ENCODE results near the gene RIN3. TPM values are rescaled to one million over a fixed set of nuclear protein-coding genes. Genes with fewer than 3 reads are reported as not detected.

The RIN3 gene
- polyA plus RNA-seq, 1 experiment = 8.2 TPM

DNA sequence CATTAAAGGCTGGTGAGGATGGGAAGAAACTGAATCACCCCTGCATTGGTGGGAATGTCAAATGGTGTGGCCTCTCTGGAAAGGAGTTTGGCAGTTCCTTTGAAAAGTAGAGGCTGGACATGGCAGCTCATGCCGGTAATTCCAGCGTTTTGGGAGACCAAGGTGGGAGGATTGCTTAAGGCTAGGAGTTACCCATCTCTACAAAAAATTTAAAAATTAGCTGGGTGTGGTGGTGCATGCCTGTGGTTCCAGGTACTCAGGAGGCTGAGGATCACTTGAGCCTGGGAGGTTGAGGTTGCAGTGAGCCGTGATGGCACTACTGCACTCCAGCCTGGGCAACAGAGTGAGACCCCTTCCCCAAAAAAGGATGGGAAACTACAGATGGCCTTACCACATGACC, 93.7 kb downstream of the RIN3 start:
- Histone ChIP-seq H3K27me3 (ENCODE audit: control insufficient read depth, insufficient read depth, low read length) (no peaks in the 10 kb centered on the region), H3K4me3 (ENCODE audit: low read depth, low read length) (no peak overlapping the region), H3K36me3 (ENCODE audit: control insufficient read depth, insufficient read depth, low read length) (no peaks in the 10 kb centered on the region)
- POLR2A ChIA-PET = no interaction called here
- TF ChIP-seq, protein P1, sequence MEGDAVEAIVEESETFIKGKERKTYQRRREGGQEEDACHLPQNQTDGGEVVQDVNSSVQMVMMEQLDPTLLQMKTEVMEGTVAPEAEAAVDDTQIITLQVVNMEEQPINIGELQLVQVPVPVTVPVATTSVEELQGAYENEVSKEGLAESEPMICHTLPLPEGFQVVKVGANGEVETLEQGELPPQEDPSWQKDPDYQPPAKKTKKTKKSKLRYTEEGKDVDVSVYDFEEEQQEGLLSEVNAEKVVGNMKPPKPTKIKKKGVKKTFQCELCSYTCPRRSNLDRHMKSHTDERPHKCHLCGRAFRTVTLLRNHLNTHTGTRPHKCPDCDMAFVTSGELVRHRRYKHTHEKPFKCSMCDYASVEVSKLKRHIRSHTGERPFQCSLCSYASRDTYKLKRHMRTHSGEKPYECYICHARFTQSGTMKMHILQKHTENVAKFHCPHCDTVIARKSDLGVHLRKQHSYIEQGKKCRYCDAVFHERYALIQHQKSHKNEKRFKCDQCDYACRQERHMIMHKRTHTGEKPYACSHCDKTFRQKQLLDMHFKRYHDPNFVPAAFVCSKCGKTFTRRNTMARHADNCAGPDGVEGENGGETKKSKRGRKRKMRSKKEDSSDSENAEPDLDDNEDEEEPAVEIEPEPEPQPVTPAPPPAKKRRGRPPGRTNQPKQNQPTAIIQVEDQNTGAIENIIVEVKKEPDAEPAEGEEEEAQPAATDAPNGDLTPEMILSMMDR (IDR thresholded peaks at IDR 0.05; ENCODE audit: insufficient read depth, low read depth, low read length) = no peak
- no peak for DNase-seq (ENCODE audit: low read depth)
- CTCF ChIA-PET = interaction anchor here (1.0 kb wide), 1 partner anchor 16 kb away, joined by 4 read pairs; no protein-coding TSS in a partner anchor

- H3K36me3 ChIP-seq (ENCODE audit: control insufficient read depth, insufficient read depth, low read length) = no peaks in the 10 kb centered on the region
- TF ChIP-seq, protein P1 (IDR thresholded peaks at IDR 0.05; ENCODE audit: insufficient read depth, low read depth, low read length) = no peak
- ChIA-PET CTCF (interaction anchor here (1.0 kb wide), 1 partner anchor 16 kb away, joined by 4 read pairs; no protein-coding TSS in a partner anchor), POLR2A (no interaction called here)
- no peak overlapping the region for H3K4me3 ChIP-seq (ENCODE audit: low read depth, low read length)
- no peak for DNase-seq (ENCODE audit: low read depth)
- no peaks in the 10 kb centered on the region for H3K27me3 ChIP-seq (ENCODE audit: control insufficient read depth, insufficient read depth, low read length)
Measured at GRCh38 chr14:92607702-92608429, 94.3 kb downstream of the RIN3 start.

DNA sequence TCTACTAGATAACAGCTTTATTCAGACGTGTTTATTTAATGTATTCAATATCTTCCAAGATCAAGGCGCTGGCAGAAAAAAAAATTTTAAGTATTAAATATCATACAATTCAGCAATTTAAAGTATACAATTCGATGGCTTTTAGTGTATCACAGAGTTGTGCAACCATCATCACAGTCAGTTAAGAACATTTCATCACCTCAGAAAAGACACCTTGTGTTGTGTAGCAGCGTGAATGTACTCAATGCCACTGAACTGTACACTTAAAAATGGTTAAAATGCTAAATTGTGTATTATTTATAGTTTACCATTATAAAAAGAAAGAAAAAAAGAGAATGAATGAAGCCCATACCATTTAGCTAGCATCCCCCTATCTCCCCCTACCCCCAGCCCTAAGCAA, 96.4 kb downstream of the RIN3 start:
- no peak overlapping the region for H3K4me3 ChIP-seq (ENCODE audit: low read depth, low read length)
- DNase-seq (ENCODE audit: low read depth) = no peak
- CTCF ChIA-PET = interaction anchor here (1.4 to 1.7 kb wide), 2 partner anchors 21 to 71 kb away, joined by 3 to 5 read pairs; no protein-coding TSS in a partner anchor
- no peaks in the 10 kb centered on the region for H3K36me3 ChIP-seq (ENCODE audit: control insufficient read depth, insufficient read depth, low read length)
- POLR2A ChIA-PET = no interaction called here
- H3K27me3 ChIP-seq (ENCODE audit: control insufficient read depth, insufficient read depth, low read length) = no peaks in the 10 kb centered on the region
- TF ChIP-seq, protein P1 (IDR thresholded peaks at IDR 0.05; ENCODE audit: insufficient read depth, low read depth, low read length) = no peak

- DNase-seq (ENCODE audit: low read depth) = no peak
- ChIA-PET POLR2A (no interaction called here), CTCF (no interaction called here)
- Histone ChIP-seq H3K36me3 (ENCODE audit: control insufficient read depth, insufficient read depth, low read length) (no peaks in the 10 kb centered on the region), H3K27me3 (ENCODE audit: control insufficient read depth, insufficient read depth, low read length) (no peaks in the 10 kb centered on the region), H3K4me3 (ENCODE audit: low read depth, low read length) (no peak overlapping the region)
- TF ChIP-seq, protein P1 (IDR thresholded peaks at IDR 0.05; ENCODE audit: insufficient read depth, low read depth, low read length) = no peak
Measured at GRCh38 chr14:92610849-92611271, 97.3 kb downstream of the RIN3 start.

DNA sequence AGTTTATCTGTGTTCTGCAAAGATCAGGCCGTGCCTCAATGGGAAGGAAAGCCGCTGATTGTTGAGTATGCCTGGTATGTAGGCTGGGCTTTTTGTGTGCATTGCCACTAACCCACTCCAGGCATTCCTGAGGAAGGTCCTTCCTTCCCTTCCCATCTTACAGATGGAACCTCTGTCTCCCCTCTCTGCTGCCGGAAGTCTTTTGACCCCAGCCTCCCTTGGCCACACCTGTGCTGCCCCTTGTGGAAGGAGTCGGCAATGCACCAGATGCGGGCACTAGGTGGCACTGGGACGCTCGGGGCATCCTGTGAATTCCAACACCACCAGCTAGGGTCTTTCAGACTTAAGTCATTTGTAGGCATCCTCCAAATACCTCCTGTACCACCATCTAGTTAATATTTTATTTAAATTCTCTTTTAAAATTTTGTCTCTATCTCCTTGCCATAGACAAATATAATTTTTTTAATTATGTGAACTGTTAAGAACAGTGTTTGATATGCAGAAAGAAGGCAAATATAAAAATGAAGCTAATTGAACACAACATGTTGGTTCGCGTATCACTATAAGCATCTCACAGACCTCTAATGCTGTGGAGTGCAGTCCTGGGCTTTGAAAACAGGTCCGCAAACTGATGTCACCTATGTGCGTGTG, 99.6 kb downstream of the RIN3 start:
- CTCF ChIA-PET = interaction anchor here (0.7 to 2.0 kb wide), 10 partner anchors 8 to 142 kb away, joined by 3 to 7 read pairs (median 3); no protein-coding TSS in a partner anchor
- POLR2A ChIA-PET = no interaction called here
- Histone ChIP-seq H3K27me3 (ENCODE audit: control insufficient read depth, insufficient read depth, low read length) (no peaks in the 10 kb centered on the region), H3K36me3 (ENCODE audit: control insufficient read depth, insufficient read depth, low read length) (no peaks in the 10 kb centered on the region), H3K4me3 (ENCODE audit: low read depth, low read length) (no peak overlapping the region)
- TF ChIP-seq, protein P1 (IDR thresholded peaks at IDR 0.05; ENCODE audit: insufficient read depth, low read depth, low read length) = peak; percentile 73
- DNase-seq (ENCODE audit: low read depth) = no peak

Data from BJ (cell line).